Activated T-cell treated with anti-CD3 and anti-CD28 coated beads, Interleukin-2, amount 50 U/mL, for 24 hours (primary cell): ENCODE measurements around the gene JPH3.

Experiments
- DNase-seq: peaks from one replicate; pipeline ENCODE4 v3.0.0-alpha.2; 2020
- H3K27ac Mint-ChIP-seq: 2 replicates; pipeline ENCODE4 v1.8.0; 2020; ENCODE audit warnings: mild to moderate bottlenecking, mixed read lengths
- H3K27me3 Mint-ChIP-seq: 2 replicates; pipeline ENCODE4 v1.8.0; 2020; ENCODE audit warnings: mixed read lengths
- H3K36me3 Mint-ChIP-seq: 2 replicates; pipeline ENCODE4 v1.8.0; 2020; ENCODE audit warnings: low read depth, mixed read lengths
- H3K4me1 Mint-ChIP-seq: 2 replicates; pipeline ENCODE4 v1.8.0; 2020; ENCODE audit warnings: low read depth, mixed read lengths
- H3K4me3 Mint-ChIP-seq: 2 replicates; pipeline ENCODE4 v1.8.0; 2020; ENCODE audit warnings: mild to moderate bottlenecking, moderate library complexity, mixed read lengths
- H3K9me3 Mint-ChIP-seq: 2 replicates; pipeline ENCODE4 v1.8.0; 2020; ENCODE audit warnings: mixed read lengths

Gene JPH3

GRCh38 chr16:87657621-87658192 is 55.4 kb downstream of the JPH3 start:
- Mint-ChIP-seq H3K27me3 (peaks cover 22% of the 10 kb centered on the region), H3K36me3 (no peaks in the 10 kb centered on the region), H3K27ac (no peak overlapping the region), H3K4me1 (no peaks in the 10 kb centered on the region), H3K9me3 (no peaks in the 10 kb centered on the region), H3K4me3 (no peak overlapping the region)
- no peak for DNase-seq

GRCh38 chr16:87658564-87659225 is 56.4 kb downstream of the JPH3 start:
- Mint-ChIP-seq H3K9me3 (no peaks in the 10 kb centered on the region), H3K27ac (no peak overlapping the region), H3K36me3 (no peaks in the 10 kb centered on the region), H3K4me3 (no peak overlapping the region), H3K4me1 (no peaks in the 10 kb centered on the region), H3K27me3 (peaks cover 27% of the 10 kb centered on the region)
- DNase-seq = no peak

GRCh38 chr16:87661561-87661960 is 59.3 kb downstream of the JPH3 start:
- no peaks in the 10 kb centered on the region for H3K4me1 Mint-ChIP-seq
- no peak overlapping the region for H3K4me3 Mint-ChIP-seq
- H3K27me3 Mint-ChIP-seq = peaks cover 27% of the 10 kb centered on the region
- H3K27ac Mint-ChIP-seq = no peak overlapping the region
- no peaks in the 10 kb centered on the region for H3K9me3 Mint-ChIP-seq
- peak; percentile 49 for DNase-seq
- no peaks in the 10 kb centered on the region for H3K36me3 Mint-ChIP-seq

GRCh38 chr16:87662254-87663204 is 60.2 kb downstream of the JPH3 start:
- H3K36me3 Mint-ChIP-seq = no peaks in the 10 kb centered on the region
- H3K4me1 Mint-ChIP-seq = no peaks in the 10 kb centered on the region
- H3K27ac Mint-ChIP-seq = no peak overlapping the region
- no peak for DNase-seq
- no peak overlapping the region for H3K4me3 Mint-ChIP-seq
- peaks cover 27% of the 10 kb centered on the region for H3K27me3 Mint-ChIP-seq
- no peaks in the 10 kb centered on the region for H3K9me3 Mint-ChIP-seq

GRCh38 chr16:87664792-87665191 is 62.5 kb downstream of the JPH3 start:
- H3K27ac Mint-ChIP-seq = no peak overlapping the region
- no peaks in the 10 kb centered on the region for H3K4me1 Mint-ChIP-seq
- H3K27me3 Mint-ChIP-seq = peaks cover 27% of the 10 kb centered on the region
- no peaks in the 10 kb centered on the region for H3K9me3 Mint-ChIP-seq
- no peaks in the 10 kb centered on the region for H3K36me3 Mint-ChIP-seq
- DNase-seq = no peak
- no peak overlapping the region for H3K4me3 Mint-ChIP-seq

GRCh38 chr16:87665193-87665592 is 62.9 kb downstream of the JPH3 start:
- H3K27ac Mint-ChIP-seq = no peak overlapping the region
- no peak for DNase-seq
- H3K9me3 Mint-ChIP-seq = no peaks in the 10 kb centered on the region
- peaks cover 27% of the 10 kb centered on the region for H3K27me3 Mint-ChIP-seq
- H3K36me3 Mint-ChIP-seq = no peaks in the 10 kb centered on the region
- no peaks in the 10 kb centered on the region for H3K4me1 Mint-ChIP-seq
- no peak overlapping the region for H3K4me3 Mint-ChIP-seq

GRCh38 chr16:87666919-87667318 is 64.6 kb downstream of the JPH3 start:
- Mint-ChIP-seq H3K4me3 (no peak overlapping the region), H3K9me3 (no peaks in the 10 kb centered on the region), H3K36me3 (no peaks in the 10 kb centered on the region), H3K4me1 (no peaks in the 10 kb centered on the region), H3K27me3 (peaks cover 11% of the 10 kb centered on the region), H3K27ac (no peak overlapping the region)
- DNase-seq = no peak

- Mint-ChIP-seq H3K4me1 (no peaks in the 10 kb centered on the region), H3K4me3 (no peak overlapping the region), H3K27ac (no peak overlapping the region), H3K36me3 (no peaks in the 10 kb centered on the region), H3K27me3 (peaks cover 6% of the 10 kb centered on the region), H3K9me3 (no peaks in the 10 kb centered on the region)
- no peak for DNase-seq
Observed at GRCh38 chr16:87667443-87667842, 65.1 kb downstream of the JPH3 start.

GRCh38 chr16:87667946-87668345 is 65.6 kb downstream of the JPH3 start:
- H3K4me1 Mint-ChIP-seq = no peaks in the 10 kb centered on the region
- H3K27ac Mint-ChIP-seq = no peak overlapping the region

GRCh38 chr16:87669672-87670071 is 67.4 kb downstream of the JPH3 start:
- no peak for DNase-seq
- Mint-ChIP-seq H3K4me3 (no peak overlapping the region), H3K36me3 (no peaks in the 10 kb centered on the region)

More at GRCh38 chr16:87667946-87668345, 65.6 kb downstream of the JPH3 start:
- Mint-ChIP-seq H3K4me3 (no peak overlapping the region), H3K27me3 (peaks cover 3% of the 10 kb centered on the region), H3K36me3 (no peaks in the 10 kb centered on the region), H3K9me3 (no peaks in the 10 kb centered on the region)
- no peak for DNase-seq

GRCh38 chr16:87671221-87671620 is 68.9 kb downstream of the JPH3 start:
- Mint-ChIP-seq H3K4me3 (no peak overlapping the region), H3K27ac (no peak overlapping the region), H3K4me1 (no peaks in the 10 kb centered on the region), H3K27me3 (no peaks in the 10 kb centered on the region), H3K9me3 (no peaks in the 10 kb centered on the region), H3K36me3 (no peaks in the 10 kb centered on the region)
- DNase-seq = no peak

More at GRCh38 chr16:87669672-87670071, 67.4 kb downstream of the JPH3 start:
- no peaks in the 10 kb centered on the region for H3K27me3 Mint-ChIP-seq
- no peaks in the 10 kb centered on the region for H3K4me1 Mint-ChIP-seq
- H3K27ac Mint-ChIP-seq = no peak overlapping the region
- no peaks in the 10 kb centered on the region for H3K9me3 Mint-ChIP-seq

- Mint-ChIP-seq H3K27me3 (no peaks in the 10 kb centered on the region), H3K9me3 (no peaks in the 10 kb centered on the region), H3K4me3 (no peak overlapping the region), H3K27ac (no peak overlapping the region), H3K36me3 (no peaks in the 10 kb centered on the region), H3K4me1 (no peaks in the 10 kb centered on the region)
- DNase-seq = no peak
Observed at GRCh38 chr16:87671715-87672270, 69.5 kb downstream of the JPH3 start.

GRCh38 chr16:87674419-87674818 is 72.1 kb downstream of the JPH3 start:
- no peak overlapping the region for H3K4me3 Mint-ChIP-seq
- H3K9me3 Mint-ChIP-seq = no peaks in the 10 kb centered on the region
- DNase-seq = no peak
- H3K36me3 Mint-ChIP-seq = no peaks in the 10 kb centered on the region
- no peaks in the 10 kb centered on the region for H3K27me3 Mint-ChIP-seq
- no peaks in the 10 kb centered on the region for H3K4me1 Mint-ChIP-seq
- H3K27ac Mint-ChIP-seq = no peak overlapping the region

GRCh38 chr16:87675111-87675719 is 72.9 kb downstream of the JPH3 start:
- H3K9me3 Mint-ChIP-seq = no peaks in the 10 kb centered on the region
- no peaks in the 10 kb centered on the region for H3K36me3 Mint-ChIP-seq
- H3K4me3 Mint-ChIP-seq = no peak overlapping the region

More at GRCh38 chr16:87675111-87675719, 72.9 kb downstream of the JPH3 start:
- Mint-ChIP-seq H3K4me1 (no peaks in the 10 kb centered on the region), H3K27ac (no peak overlapping the region), H3K27me3 (no peaks in the 10 kb centered on the region)
- no peak for DNase-seq
